IMR-90 (cell line): ENCODE measurements around the gene CDCP2. TPM values are rescaled to one million over a fixed set of nuclear protein-coding genes. Genes with fewer than 3 reads are reported as not detected.

Experiments
- ATAC-seq: fragments of 200-7000 bp; cut with Tn5 transposase; 2 replicates; pipeline ENCODE4 v1.9.1; 2020; ENCODE audit warnings: low read depth, mild to moderate bottlenecking, moderate library complexity
- BruUV-seq: library from RNA; stranded (reverse); fragments of 400-500 nt; replicated peaks from 2 replicates; lab custom pipeline; 2021; lab: Mats Ljungman, UMichigan
- CTCF ChIA-PET: fragments of 300-600 bp; formaldehyde crosslinking; extraction: SDS; loops from one replicate; lab custom pipeline; 2021; ENCODE audit warnings: antibody characterized with exemption; lab: Yijun Ruan, JAX
- POLR2A ChIA-PET: fragments of 300-600 bp; sonication (Branson Sonifier 250); formaldehyde crosslinking; loops from one replicate; lab custom pipeline; 2022; ENCODE audit warnings: antibody characterized with exemption; ENCODE audit not compliant: unreplicated experiment; lab: Charles Lee
- DNase-seq: peaks from one replicate; pipeline ENCODE4 v3.0.0; 2013
- H2AFZ ChIP-seq: replicated peaks from 2 replicates; pipeline ENCODE3; 2013; ENCODE audit warnings: low read length, mild to moderate bottlenecking; ENCODE audit not compliant: poor library complexity
- H2AK5ac ChIP-seq: 2 replicates; pipeline ENCODE4 v1.6.1; 2013; ENCODE audit warnings: low read depth, low read length, inconsistent platforms
- H2AK9ac ChIP-seq: replicated peaks from 2 replicates; pipeline ENCODE3; 2013; ENCODE audit warnings: mild to moderate bottlenecking, low read depth, low read length, moderate library complexity; ENCODE audit not compliant: poor library complexity
- H2BK120ac ChIP-seq: 2 replicates; pipeline ENCODE4 v1.6.1; 2013; ENCODE audit warnings: low read depth, low read length, inconsistent platforms
- H2BK15ac ChIP-seq: 3 replicates; pipeline ENCODE4 v1.6.1; 2013; ENCODE audit warnings: low read depth, low read length, inconsistent platforms
- H2BK20ac ChIP-seq: 2 replicates; pipeline ENCODE4 v1.6.1; 2013; ENCODE audit warnings: low read depth, mild to moderate bottlenecking, inconsistent platforms, low read length, moderate library complexity
- H2BK5ac ChIP-seq: 2 replicates; pipeline ENCODE4 v1.6.1; 2013; ENCODE audit warnings: mild to moderate bottlenecking, low read depth, low read length, inconsistent platforms; ENCODE audit not compliant: poor library complexity, severe bottlenecking
- H3K14ac ChIP-seq: replicated peaks from 2 replicates; pipeline ENCODE4 v1.6.1; 2013; ENCODE audit warnings: low read depth, low read length, inconsistent platforms
- H3K18ac ChIP-seq: 2 replicates; pipeline ENCODE4 v1.6.1; 2013; ENCODE audit warnings: low read depth, low read length, control low read depth
- H3K23ac ChIP-seq: 2 replicates; pipeline ENCODE4 v1.6.1; 2013; ENCODE audit warnings: low read depth, low read length, inconsistent platforms
- H3K27ac ChIP-seq: 2 replicates; pipeline ENCODE4 v1.5.1; 2013; ENCODE audit warnings: mild to moderate bottlenecking, control low read depth, low read length; ENCODE audit not compliant: insufficient read depth
- H3K27me3 ChIP-seq: 2 replicates; pipeline ENCODE4 v1.6.1; 2013; ENCODE audit warnings: low read length; ENCODE audit not compliant: control insufficient read depth, insufficient read depth
- H3K36me3 ChIP-seq: 2 replicates; pipeline ENCODE4 v1.6.1; 2013; ENCODE audit warnings: low read length, mixed read lengths; ENCODE audit not compliant: control insufficient read depth, insufficient read depth
- H3K4ac ChIP-seq: 2 replicates; pipeline ENCODE4 v1.6.1; 2013; ENCODE audit warnings: low read depth, low read length, inconsistent platforms
- H3K4me1 ChIP-seq: 2 replicates; pipeline ENCODE4 v1.6.1; 2013; ENCODE audit warnings: low read length, mixed read lengths; ENCODE audit not compliant: control insufficient read depth, insufficient read depth
- H3K4me2 ChIP-seq: 2 replicates; pipeline ENCODE4 v1.6.1; 2013; ENCODE audit warnings: low read depth, mild to moderate bottlenecking, control low read depth, low read length, moderate library complexity
- H3K4me3 ChIP-seq: 2 replicates; pipeline ENCODE4 v1.5.1; 2013; ENCODE audit warnings: low read depth, mild to moderate bottlenecking, control low read depth, low read length, moderate library complexity; ENCODE audit not compliant: insufficient read depth
- H3K56ac ChIP-seq: 2 replicates; pipeline ENCODE4 v1.6.1; 2013; ENCODE audit warnings: low read length, inconsistent platforms; ENCODE audit not compliant: insufficient read depth; ENCODE audit errors: extremely low read depth
- H3K79me1 ChIP-seq, 2 experiments: 2 replicates each; pipeline ENCODE4 v1.6.1; 2013; ENCODE audit warnings: low read length in 2 of 2, inconsistent platforms in 1 of 2, low read depth in 1 of 2
- H3K9ac ChIP-seq: 2 replicates; pipeline ENCODE4 v1.6.1; 2013; ENCODE audit warnings: low read depth, low read length, control low read depth
- H3K9me1 ChIP-seq: 2 replicates; pipeline ENCODE4 v1.6.1; 2013; ENCODE audit warnings: low read length, inconsistent platforms; ENCODE audit not compliant: insufficient read depth
- H3K9me3 ChIP-seq: 2 replicates; pipeline ENCODE4 v1.6.1; 2013; ENCODE audit warnings: low read length; ENCODE audit not compliant: control insufficient read depth, insufficient read depth
- H4K20me1 ChIP-seq: 2 replicates; pipeline ENCODE4 v1.6.1; 2013; ENCODE audit warnings: low read length, inconsistent platforms; ENCODE audit not compliant: insufficient read depth
- H4K5ac ChIP-seq: 2 replicates; pipeline ENCODE4 v1.6.1; 2013; ENCODE audit warnings: mild to moderate bottlenecking, low read depth, low read length, control low read depth
- H4K8ac ChIP-seq, 2 experiments: 2 replicates each; pipeline ENCODE4 v1.6.1; 2013; ENCODE audit warnings: low read depth in 2 of 2, low read length in 2 of 2, control low read depth in 1 of 2, inconsistent platforms in 1 of 2
- H4K91ac ChIP-seq: 2 replicates; pipeline ENCODE4 v1.6.1; 2013; ENCODE audit warnings: low read depth, low read length, inconsistent platforms; ENCODE audit not compliant: insufficient read depth
- BHLHE40 ChIP-seq: fragments of 150-350 bp; IDR thresholded peaks from 2 replicates; pipeline ENCODE4 v1.6.1; 2016; ENCODE audit warnings: mild to moderate bottlenecking, low read depth, low read length
- CEBPB ChIP-seq: IDR thresholded peaks from 2 replicates; pipeline ENCODE4 v1.6.1; 2012; ENCODE audit warnings: low read depth, low read length, improper control_type of control experiment
- MAZ ChIP-seq: IDR thresholded peaks from 2 replicates; pipeline ENCODE4 v1.6.1; 2012; ENCODE audit warnings: low read depth, mild to moderate bottlenecking, low read length, improper control_type of control experiment, moderate library complexity, borderline replicate concordance
- NFE2L2 ChIP-seq: fragments of 150-350 bp; IDR thresholded peaks from 2 replicates; pipeline ENCODE4 v1.6.1; 2016; ENCODE audit warnings: low read depth, mild to moderate bottlenecking, low read length
- RAD21 ChIP-seq: IDR thresholded peaks from 2 replicates; pipeline ENCODE4 v1.6.1; 2012; ENCODE audit warnings: low read length, improper control_type of control experiment
- SMC3 ChIP-seq: fragments of 150-350 bp; IDR thresholded peaks from 2 replicates; pipeline ENCODE4 v1.6.1; 2016; ENCODE audit warnings: low read depth, mild to moderate bottlenecking, antibody characterized with exemption, low read length, moderate library complexity
- WGBS, 2 experiments: methylation state at CpG; one replicate each; pipeline versions ENCODE4 v1.1.5 to v1.1.7; 2013; ENCODE audit warnings: missing lambda C conversion rate in 2 of 2; ENCODE audit not compliant: insufficient read length in 1 of 2; ENCODE audit errors: extremely low coverage in 2 of 2; 5-methylcytosine and 5-hydroxymethylcytosine counted together
- dilution Hi-C: fragments of 300-500 bp; cut with HindIII; formaldehyde crosslinking; loops from one replicate; pipeline ENCODE4 v1.14.3; 2018; ENCODE audit warnings: low sequenced_read_pairs; ENCODE audit not compliant: unreplicated experiment
- in situ Hi-C: fragments of 300-500 bp; cut with MboI; formaldehyde crosslinking; loops from 3 replicates; pipeline ENCODE4 v1.14.3; 2019; ENCODE audit warnings: low sequenced_read_pairs, inconsistent platforms, mixed read lengths
- intact Hi-C: fragments of 100-400 bp; cut with micrococcal nuclease; formaldehyde crosslinking; loops from 2 replicates; pipeline ENCODE4 v1.10.0; 2022
- polyA plus RNA-seq, 3 experiments: library from polyadenylated mRNA; depleted of rRNA; stranded (reverse); fragments of >200 nt; gene quantifications; 2 replicates each; pipeline ENCODE4 v1.2.3, GENCODE V29; 2012; ENCODE audit warnings: low replicate concordance in 1 of 3
- total RNA-seq: library from RNA; depleted of rRNA; stranded (reverse); fragments of >200 nt; gene quantifications from 2 replicates; pipeline ENCODE4 v1.2.3, GENCODE V29; 2012
- TF ChIP-seq, protein P1 (sequence below): fragments of 150-350 bp; IDR thresholded peaks from 2 replicates; pipeline ENCODE4 v1.6.1; 2016; ENCODE audit warnings: low read depth, mild to moderate bottlenecking, low read length, moderate library complexity, borderline replicate concordance

CDCP2 gene
- total and polyA plus RNA-seq, 2 of the 4 experiments (the other 2 are of a cell fraction) = not detected

DNA sequence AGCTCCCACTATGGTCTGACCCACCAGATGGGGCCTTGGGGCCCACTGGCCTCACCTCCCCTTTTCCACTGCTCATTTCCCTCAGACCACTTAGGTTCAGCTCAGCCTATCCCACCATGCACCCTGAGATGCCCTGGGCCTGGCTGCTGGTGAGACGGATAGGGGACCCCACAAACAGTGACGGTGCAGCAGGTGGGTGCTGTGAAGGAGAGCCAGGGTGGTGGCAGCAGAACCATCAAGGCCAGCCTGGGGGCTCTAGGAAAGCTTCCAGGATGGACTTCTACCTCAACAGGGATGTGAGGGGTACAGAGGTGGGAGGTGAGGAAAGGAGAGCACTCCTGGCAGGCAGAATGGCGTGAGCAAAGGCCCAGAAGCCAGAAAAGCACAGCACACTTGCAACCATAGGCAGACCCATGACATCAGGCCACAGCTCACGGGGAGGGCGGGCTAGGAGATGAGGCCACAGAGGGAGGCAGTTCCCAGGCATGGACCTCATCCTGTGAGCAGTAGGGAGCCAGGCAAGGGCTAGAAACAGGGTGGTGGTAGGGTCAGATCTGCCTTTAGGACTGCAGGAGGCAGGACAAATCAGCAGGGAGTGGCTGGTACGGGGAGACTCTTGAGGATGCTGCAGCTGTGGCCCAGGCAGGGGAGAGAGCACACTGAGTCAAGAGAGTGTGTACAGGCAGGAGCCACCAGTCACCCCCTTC lies 24.0 kb upstream of the CDCP2 start:
- in situ Hi-C loops = no loop called here
- Histone ChIP-seq H3K4me2 (no peak overlapping the region), H3K56ac (no peak overlapping the region), H3K4ac (no peak overlapping the region), H3K79me1 (no peaks in the 10 kb centered on the region), H3K9me3 (no peaks in the 10 kb centered on the region), H2BK15ac (no peak overlapping the region), H3K9me1 (no peaks in the 10 kb centered on the region), H3K27ac (no peak overlapping the region), H4K91ac (no peak overlapping the region), H3K9ac (no peak overlapping the region), H2BK20ac (no peak overlapping the region), H3K27me3 (no peaks in the 10 kb centered on the region), H2AK5ac (no peak overlapping the region), H3K14ac (no peak overlapping the region), H3K23ac (no peak overlapping the region), H3K18ac (no peak overlapping the region), H3K4me1 (0 out of 2 replicates have a peak, but pooled peaks cover 2% of the 10 kb centered on the region), H3K36me3 (peaks cover 2% of the 10 kb centered on the region; the same call in 1 of the 2 replicates), H3K4me3 (no peak overlapping the region), H2BK5ac (no peak overlapping the region), H2AK9ac (no peak overlapping the region), H4K5ac (no peak overlapping the region), H4K20me1 (no peaks in the 10 kb centered on the region), H2BK120ac (no peak overlapping the region), H2AFZ (no peak overlapping the region), H4K8ac (no peak overlapping the region)
- DNase-seq (no peak), ATAC-seq (no peak)
- TF ChIP-seq RAD21 (no peak), BHLHE40 (no peak), MAZ (no peak), CEBPB (no peak), SMC3 (no peak), NFE2L2 (no peak)
- TF ChIP-seq, protein P1, sequence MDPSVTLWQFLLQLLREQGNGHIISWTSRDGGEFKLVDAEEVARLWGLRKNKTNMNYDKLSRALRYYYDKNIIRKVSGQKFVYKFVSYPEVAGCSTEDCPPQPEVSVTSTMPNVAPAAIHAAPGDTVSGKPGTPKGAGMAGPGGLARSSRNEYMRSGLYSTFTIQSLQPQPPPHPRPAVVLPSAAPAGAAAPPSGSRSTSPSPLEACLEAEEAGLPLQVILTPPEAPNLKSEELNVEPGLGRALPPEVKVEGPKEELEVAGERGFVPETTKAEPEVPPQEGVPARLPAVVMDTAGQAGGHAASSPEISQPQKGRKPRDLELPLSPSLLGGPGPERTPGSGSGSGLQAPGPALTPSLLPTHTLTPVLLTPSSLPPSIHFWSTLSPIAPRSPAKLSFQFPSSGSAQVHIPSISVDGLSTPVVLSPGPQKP = no peak
- 81% methylated on average over 4 of the region's 6 CpGs; no CpG with 5 or more reads in 1 of the 2 experiments for WGBS, 2 experiments
- intact Hi-C loops = no loop called here
- ChIA-PET POLR2A (no interaction called here), CTCF (no interaction called here)
- dilution Hi-C loops = no loop called here
- no TSS peak for BruUV-seq
